A549 (cell line): ENCODE measurements around the gene NRSN1.

Source experiments
- CTCF ChIP-seq: fragments of >200 bp; sonication (Bioruptor Twin); formaldehyde crosslinking; IDR thresholded peaks from 3 replicates; pipeline ENCODE4 v1.5.1; 2016
- HOXA7 ChIP-seq: fragments of 250-450 bp; sonication (Bioruptor Pico); IDR thresholded peaks from 2 replicates; pipeline ENCODE4 v1.5.0; 2020; ENCODE audit warnings: mild to moderate bottlenecking, moderate library complexity
- MAFK ChIP-seq: fragments of 450-650 bp; IDR thresholded peaks from 2 replicates; pipeline ENCODE4 v1.6.1; 2014; ENCODE audit not compliant: partially characterized antibody
- PBX3 ChIP-seq: IDR thresholded peaks from 2 replicates; pipeline ENCODE4 v1.6.1; 2012
- POLR2A ChIP-seq: IDR thresholded peaks from 2 replicates; pipeline ENCODE4 v1.6.1; 2012; ENCODE audit warnings: mild to moderate bottlenecking, low read length
- POLR2AphosphoS2 ChIP-seq: conservative IDR thresholded peaks from 2 replicates; pipeline ENCODE4 v1.6.1; 2012; ENCODE audit warnings: low read length, improper control_type of control experiment, inconsistent platforms
- REST ChIP-seq: fragments of 200-600 bp; sonication (generic); IDR thresholded peaks from 2 replicates; pipeline ENCODE4 v1.6.1; 2016; ENCODE audit warnings: antibody characterized with exemption, mild to moderate bottlenecking, moderate library complexity
- SREBF2 ChIP-seq: fragments of 450-650 bp; IDR thresholded peaks from 2 replicates; pipeline ENCODE4 v1.6.1; 2014; ENCODE audit warnings: mild to moderate bottlenecking, moderate library complexity

- TF ChIP-seq HOXA7 (CRISPR knock-in tag) = no peak
- TF ChIP-seq POLR2AphosphoS2 = no peak
- TF ChIP-seq REST = no peak
- TF ChIP-seq SREBF2 = no peak
- TF ChIP-seq CTCF = no peak
- no peak for TF ChIP-seq PBX3
- TF ChIP-seq POLR2A = no peak
- no peak for TF ChIP-seq MAFK
Measured at GRCh38 chr6:24107294-24107693, 18.7 kb upstream of the NRSN1 start.
